Right forelimb (tissue), 1 donor: ENCODE data around the gene ZFHX3.

Experiments
- DNase-seq: peaks from one replicate; pipeline ENCODE4 v3.0.0-alpha.2; 2018

ZFHX3 gene

GRCh38 chr16:72969812-72970211 is 78.1 kb downstream of the ZFHX3 start:
- no peak for DNase-seq

GRCh38 chr16:72969146-72969545 is 78.8 kb downstream of the ZFHX3 start:
- DNase-seq: no peak

GRCh38 chr16:72967941-72968340 is 80.0 kb downstream of the ZFHX3 start:
- DNase-seq: no peak

GRCh38 chr16:72963533-72964315 is 84.2 kb downstream of the ZFHX3 start:
- no peak for DNase-seq

GRCh38 chr16:72962347-72962746 is 85.6 kb downstream of the ZFHX3 start:
- no peak for DNase-seq

- no peak for DNase-seq
Observed at GRCh38 chr16:72961863-72962262, 86.1 kb downstream of the ZFHX3 start.

GRCh38 chr16:72961115-72961832 is 86.7 kb downstream of the ZFHX3 start:
- no peak for DNase-seq

- DNase-seq: no peak
Observed at GRCh38 chr16:72960101-72960500, 87.8 kb downstream of the ZFHX3 start.

- DNase-seq: no peak
Observed at GRCh38 chr16:72959301-72959996, 88.5 kb downstream of the ZFHX3 start.

- DNase-seq: no peak
Observed at GRCh38 chr16:72958522-72959076, 89.3 kb downstream of the ZFHX3 start.

GRCh38 chr16:72957303-72958277 is 90.3 kb downstream of the ZFHX3 start:
- no peak for DNase-seq

GRCh38 chr16:72956124-72957064 is 91.5 kb downstream of the ZFHX3 start:
- DNase-seq: no peak

- no peak for DNase-seq
Observed at GRCh38 chr16:72952811-72953271, 95.1 kb downstream of the ZFHX3 start.

GRCh38 chr16:72952404-72952803 is 95.5 kb downstream of the ZFHX3 start:
- DNase-seq: no peak

- no peak for DNase-seq
Observed at GRCh38 chr16:72951916-72952315, 96.0 kb downstream of the ZFHX3 start.

GRCh38 chr16:72950669-72951068 is 97.3 kb downstream of the ZFHX3 start:
- DNase-seq: no peak

- no peak for DNase-seq
Observed at GRCh38 chr16:72948238-72948829, 99.6 kb downstream of the ZFHX3 start.

- no peak for DNase-seq
Observed at GRCh38 chr16:72947379-72948237, 100.3 kb downstream of the ZFHX3 start.

- DNase-seq: no peak
Observed at GRCh38 chr16:72946474-72947194, 101.3 kb downstream of the ZFHX3 start.
